HG02571 (cell line): Measurements from ENCODE around the gene OCSTAMP.

Source experiments
- ATAC-seq: cut with Tn5 transposase; IDR thresholded peaks from one replicate; pipeline ENCODE4 v1.9.1; 2021; ENCODE audit warnings: mild to moderate bottlenecking, moderate library complexity; ENCODE audit not compliant: unreplicated experiment

The OCSTAMP gene

GRCh38 chr20:46573788-46574584 lies 23.5 kb upstream of the OCSTAMP start:
- no peak for ATAC-seq

- ATAC-seq: no peak
Observed at GRCh38 chr20:46573234-46573633, 22.8 kb upstream of the OCSTAMP start.

- no peak for ATAC-seq
Observed at GRCh38 chr20:46572790-46573189, 22.3 kb upstream of the OCSTAMP start.

GRCh38 chr20:46572153-46572552 lies 21.7 kb upstream of the OCSTAMP start:
- no peak for ATAC-seq

GRCh38 chr20:46571418-46571817 lies 21.0 kb upstream of the OCSTAMP start:
- ATAC-seq: no peak

- no peak for ATAC-seq
Observed at GRCh38 chr20:46570956-46571355, 20.5 kb upstream of the OCSTAMP start.

- no peak for ATAC-seq
Observed at GRCh38 chr20:46569961-46570360, 19.5 kb upstream of the OCSTAMP start.

GRCh38 chr20:46568570-46569129 lies 18.2 kb upstream of the OCSTAMP start:
- no peak for ATAC-seq

- no peak for ATAC-seq
Observed at GRCh38 chr20:46566125-46566524, 15.7 kb upstream of the OCSTAMP start.

- no peak for ATAC-seq
Observed at GRCh38 chr20:46564241-46564957, 13.9 kb upstream of the OCSTAMP start.

- no peak for ATAC-seq
Observed at GRCh38 chr20:46563860-46564221, 13.4 kb upstream of the OCSTAMP start.

GRCh38 chr20:46563170-46563859 lies 12.9 kb upstream of the OCSTAMP start:
- no peak for ATAC-seq

GRCh38 chr20:46562373-46563169 lies 12.1 kb upstream of the OCSTAMP start:
- no peak for ATAC-seq

GRCh38 chr20:46562009-46562372 lies 11.5 kb upstream of the OCSTAMP start:
- ATAC-seq: no peak

GRCh38 chr20:46559685-46560440 lies 9.4 kb upstream of the OCSTAMP start:
- no peak for ATAC-seq

GRCh38 chr20:46559001-46559400 lies 8.5 kb upstream of the OCSTAMP start:
- no peak for ATAC-seq

- no peak for ATAC-seq
Observed at GRCh38 chr20:46558511-46558959, 8.1 kb upstream of the OCSTAMP start.

- ATAC-seq: no peak
Observed at GRCh38 chr20:46557231-46557956, 6.9 kb upstream of the OCSTAMP start.

GRCh38 chr20:46555370-46555956 lies 5.0 kb upstream of the OCSTAMP start:
- no peak for ATAC-seq
